ENCODE measurements around the gene TP53I13. TPM values are rescaled to one million over a fixed set of nuclear protein-coding genes. Genes with fewer than 3 reads are reported as not detected.

Gene TP53I13
- total RNA-seq, 4 donors from 2014 or later = 31.6 to 45.9 (median 40.3) TPM

DNA sequence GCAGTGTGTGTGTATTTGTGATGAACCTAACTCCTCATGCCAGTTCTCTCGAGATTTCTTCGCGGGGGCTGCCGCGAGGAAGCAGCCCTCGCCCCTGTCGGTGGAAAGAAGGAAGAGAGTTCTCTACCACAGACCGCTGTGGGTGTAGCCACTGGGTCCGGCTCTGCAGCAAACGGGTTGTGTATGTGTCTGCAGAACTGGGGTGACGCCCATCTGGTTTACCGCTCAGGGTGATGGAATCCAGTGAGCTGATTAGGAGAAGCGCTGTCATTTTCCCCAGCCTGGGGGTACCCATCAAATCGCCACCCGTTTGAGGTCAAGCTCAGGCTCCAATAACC, 46.5 kb downstream of the TP53I13 start:
- peak in 1 of 2 donors; percentile 80 for DNase-seq (ENCODE audit: low spot score in 2 of 2)
- peaks cover 6% of the 10 kb centered on the region for H3K27me3 ChIP-seq
- no peaks in the 10 kb centered on the region for H3K36me3 ChIP-seq
- 20% methylated on average over 10 of the region's 15 CpGs for WGBS
- TF ChIP-seq EP300 (IDR thresholded peaks at IDR 0.05) = no peak
- no peak for TF ChIP-seq POLR2AphosphoS5 (IDR thresholded peaks at IDR 0.05)
- TF ChIP-seq POLR2A (IDR thresholded peaks at IDR 0.05) = no peak
- TF ChIP-seq, protein P1, sequence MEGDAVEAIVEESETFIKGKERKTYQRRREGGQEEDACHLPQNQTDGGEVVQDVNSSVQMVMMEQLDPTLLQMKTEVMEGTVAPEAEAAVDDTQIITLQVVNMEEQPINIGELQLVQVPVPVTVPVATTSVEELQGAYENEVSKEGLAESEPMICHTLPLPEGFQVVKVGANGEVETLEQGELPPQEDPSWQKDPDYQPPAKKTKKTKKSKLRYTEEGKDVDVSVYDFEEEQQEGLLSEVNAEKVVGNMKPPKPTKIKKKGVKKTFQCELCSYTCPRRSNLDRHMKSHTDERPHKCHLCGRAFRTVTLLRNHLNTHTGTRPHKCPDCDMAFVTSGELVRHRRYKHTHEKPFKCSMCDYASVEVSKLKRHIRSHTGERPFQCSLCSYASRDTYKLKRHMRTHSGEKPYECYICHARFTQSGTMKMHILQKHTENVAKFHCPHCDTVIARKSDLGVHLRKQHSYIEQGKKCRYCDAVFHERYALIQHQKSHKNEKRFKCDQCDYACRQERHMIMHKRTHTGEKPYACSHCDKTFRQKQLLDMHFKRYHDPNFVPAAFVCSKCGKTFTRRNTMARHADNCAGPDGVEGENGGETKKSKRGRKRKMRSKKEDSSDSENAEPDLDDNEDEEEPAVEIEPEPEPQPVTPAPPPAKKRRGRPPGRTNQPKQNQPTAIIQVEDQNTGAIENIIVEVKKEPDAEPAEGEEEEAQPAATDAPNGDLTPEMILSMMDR (IDR thresholded peaks at IDR 0.05) = no peak
- H3K4me1 ChIP-seq = peaks cover 56% of the 10 kb centered on the region
- peak overlapping the region; percentile 42 for H3K4me3 ChIP-seq
- H3K9me3 ChIP-seq = no peaks in the 10 kb centered on the region
- peak overlapping the region; percentile 28 for H3K27ac ChIP-seq

DNA sequence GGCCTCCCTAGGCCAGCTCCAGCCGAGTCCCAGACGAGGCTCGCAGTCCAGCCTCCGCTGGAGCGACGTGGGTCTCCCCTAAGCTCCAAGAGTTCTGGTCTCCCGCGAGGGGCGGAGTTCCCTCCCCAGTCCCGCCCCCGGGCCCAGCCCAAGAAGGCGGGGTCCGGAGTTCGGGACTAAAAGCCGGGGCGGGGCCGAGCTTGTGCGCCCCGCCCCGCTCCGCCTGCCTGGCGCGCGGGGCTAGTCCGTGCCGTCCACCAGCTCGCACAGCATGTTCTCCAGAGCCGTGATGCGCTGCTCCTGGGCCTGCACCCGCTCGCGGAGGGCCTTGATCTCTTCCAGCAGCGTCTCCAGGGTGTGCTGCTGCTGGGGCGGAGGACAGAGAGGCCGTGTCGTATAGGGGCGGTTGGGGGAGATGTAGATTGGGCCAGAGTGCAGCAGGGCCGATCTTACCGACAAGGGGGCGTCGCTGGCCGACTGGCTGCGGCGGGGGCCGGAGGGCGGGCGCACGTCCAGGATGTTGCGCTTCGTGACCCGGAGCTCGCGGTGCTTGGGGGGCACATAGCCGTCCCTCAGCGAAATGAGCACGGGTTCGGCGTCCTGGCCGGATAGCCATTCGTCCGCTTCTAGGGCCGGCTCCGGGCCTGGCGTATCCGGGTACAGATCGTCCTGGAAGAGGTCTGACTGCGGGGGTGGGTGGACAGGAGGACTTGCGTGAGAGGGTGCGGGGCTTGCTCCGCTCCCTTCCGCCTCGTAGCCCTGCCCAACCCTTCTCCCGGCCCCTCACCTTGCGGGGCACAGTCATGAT, 47.2 kb downstream of the TP53I13 start:
- Histone ChIP-seq H3K27ac (peak overlapping the region; percentile 28), H3K9me3 (no peaks in the 10 kb centered on the region), H3K27me3 (peaks cover 6% of the 10 kb centered on the region), H3K4me1 (peaks cover 56% of the 10 kb centered on the region), H3K36me3 (no peaks in the 10 kb centered on the region), H3K4me3 (peak overlapping the region; percentile 42)
- DNase-seq (ENCODE audit: low spot score in 2 of 2) = peak; percentile 92 to 94
- TF ChIP-seq, protein P1 (IDR thresholded peaks at IDR 0.05) = no peak
- TF ChIP-seq POLR2AphosphoS5 (IDR thresholded peaks at IDR 0.05) (no peak), POLR2A (IDR thresholded peaks at IDR 0.05) (no peak), EP300 (IDR thresholded peaks at IDR 0.05) (no peak)
- no CpG with 5 or more reads among the region's 74 CpGs for WGBS

DNA sequence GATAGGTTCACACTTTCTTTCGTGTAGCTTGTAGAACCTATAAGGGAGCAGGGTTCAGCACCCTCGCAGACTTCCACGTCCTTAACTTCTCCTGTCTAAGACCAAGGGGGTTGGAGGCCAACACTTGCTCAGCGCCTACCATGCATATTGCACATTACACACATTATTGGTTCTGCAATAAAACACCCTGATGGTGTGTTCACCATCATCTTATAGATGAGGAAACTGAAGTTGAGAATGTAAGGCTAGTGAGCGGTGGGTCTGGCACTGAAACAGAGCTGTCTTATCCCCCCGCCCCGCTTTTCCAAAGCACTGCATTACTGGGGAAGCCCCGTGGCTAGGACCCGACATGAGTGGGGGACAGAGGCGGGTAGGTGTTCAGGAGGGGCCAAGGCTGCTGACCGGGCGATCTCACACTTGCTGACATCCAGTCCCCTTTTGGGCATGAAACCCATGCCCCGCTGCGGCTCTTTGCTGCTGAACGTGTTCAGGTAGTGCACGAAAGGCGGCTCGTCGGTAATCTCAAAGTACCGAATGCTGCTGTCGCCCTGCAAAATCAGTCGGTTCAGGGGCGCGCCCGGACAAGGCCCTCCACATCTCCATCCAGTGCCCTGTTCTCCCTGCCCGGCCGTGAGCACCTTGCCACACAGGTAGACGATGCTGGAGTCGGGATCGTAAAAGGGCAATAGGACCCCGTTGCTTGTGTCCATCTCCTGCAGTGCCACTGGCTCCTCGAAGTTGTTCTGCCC, 48.0 kb downstream of the TP53I13 start:
- Histone ChIP-seq H3K27me3 (peaks cover 6% of the 10 kb centered on the region), H3K36me3 (no peaks in the 10 kb centered on the region), H3K4me1 (peaks cover 56% of the 10 kb centered on the region), H3K4me3 (peak overlapping the region; percentile 42), H3K9me3 (no peaks in the 10 kb centered on the region), H3K27ac (no peak overlapping the region)
- TF ChIP-seq EP300 (IDR thresholded peaks at IDR 0.05) (no peak), POLR2A (IDR thresholded peaks at IDR 0.05) (no peak), POLR2AphosphoS5 (IDR thresholded peaks at IDR 0.05) (no peak)
- TF ChIP-seq, protein P1 (IDR thresholded peaks at IDR 0.05) = no peak
- WGBS = 41% methylated on average over 15 of the region's 32 CpGs
- DNase-seq (ENCODE audit: low spot score in 2 of 2) = no peak

DNA sequence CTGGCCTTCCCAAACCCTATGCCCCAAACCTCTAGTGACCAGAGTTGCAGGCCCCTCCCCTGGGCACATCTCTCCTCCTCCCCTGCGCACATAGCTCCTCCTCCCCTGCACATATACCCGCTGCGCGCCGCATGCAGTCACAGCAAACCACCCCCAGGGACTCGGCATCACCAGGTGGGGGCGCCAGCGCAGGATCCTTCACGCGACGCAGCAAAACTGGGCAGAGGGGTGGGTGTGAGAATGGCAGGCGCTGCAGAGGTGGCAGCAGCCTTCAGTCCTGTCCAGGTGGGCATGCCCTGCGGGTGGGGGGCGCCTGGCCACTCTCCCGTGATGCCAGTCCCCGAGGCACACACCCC, 48.6 kb downstream of the TP53I13 start:
- Histone ChIP-seq H3K4me1 (peaks cover 62% of the 10 kb centered on the region), H3K9me3 (no peaks in the 10 kb centered on the region), H3K4me3 (peak overlapping the region; percentile 42), H3K27me3 (peaks cover 6% of the 10 kb centered on the region), H3K36me3 (no peaks in the 10 kb centered on the region), H3K27ac (no peak overlapping the region)
- 5% methylated on average over 16 of the region's 16 CpGs for WGBS
- peak; percentile 89 to 91 for DNase-seq (ENCODE audit: low spot score in 2 of 2)
- TF ChIP-seq POLR2A (IDR thresholded peaks at IDR 0.05) (no peak), EP300 (IDR thresholded peaks at IDR 0.05) (no peak)
- TF ChIP-seq, protein P1 (IDR thresholded peaks at IDR 0.05) = peak in 1 of 2 donors; percentile 64

Data from suprapubic skin (tissue), 4 donors.